ENCODE data around the gene KCNIP4.

GRCh38 chr4:21802406-21802805, 146.2 kb downstream of the KCNIP4 start:
- TF ChIP-seq CTCF (IDR thresholded peaks at IDR 0.05) (no peak), POLR2A (IDR thresholded peaks at IDR 0.05) (no peak)
